Fibroblast of skin of back (primary cell): Measurements from ENCODE around the gene SUSD3. TPM values are rescaled to one million over a fixed set of nuclear protein-coding genes. Genes with fewer than 3 reads are reported as not detected.
"Not testable (repeated sequence)": the region's sequence is repeated elsewhere in the genome, so short reads cannot be mapped to it uniquely, and the experiment has no call there.

Experiments
- DNase-seq: peaks from one replicate; pipeline ENCODE4 v3.0.0-alpha.2; 2013
- polyA plus RNA-seq, 2 experiments: library from polyadenylated mRNA; unstranded; fragments of 120-200 nt; gene quantifications; one replicate each; pipeline ENCODE4 v1.2.1, GENCODE V29; 2013; ENCODE audit not compliant: insufficient read length in 2 of 2

The SUSD3 gene
- 0.22 TPM for polyA plus RNA-seq (2013, experiment 1 of 2; ENCODE audit: insufficient read length)
- not detected for polyA plus RNA-seq (2013, experiment 2 of 2; ENCODE audit: insufficient read length)

- no peak for DNase-seq
These were observed at the start of gene SUSD3 for GRCh38 chr9:93058355-93059010. SUSD3 (plus strand) TSS chr9:93058701; CDS start chr9:93058743, 42 bp downstream.

GRCh38 chr9:93009337-93010015, 49.0 kb upstream of the SUSD3 start:
- no peak for DNase-seq

- no peak for DNase-seq
These were observed 48.4 kb upstream of the SUSD3 start for GRCh38 chr9:93010056-93010455.

- DNase-seq = no peak
These were observed 47.8 kb upstream of the SUSD3 start for GRCh38 chr9:93010704-93011103.

GRCh38 chr9:93011114-93011513, 47.4 kb upstream of the SUSD3 start:
- DNase-seq = no peak

GRCh38 chr9:93012963-93013855, 45.3 kb upstream of the SUSD3 start:
- no peak for DNase-seq

GRCh38 chr9:93013856-93014582, 44.5 kb upstream of the SUSD3 start:
- no peak for DNase-seq

- not testable (repeated sequence) for DNase-seq
These were observed 43.3 kb upstream of the SUSD3 start for GRCh38 chr9:93015190-93015589.

- no peak for DNase-seq
These were observed 40.9 kb upstream of the SUSD3 start for GRCh38 chr9:93017621-93018020.

- no peak for DNase-seq
These were observed 38.4 kb upstream of the SUSD3 start for GRCh38 chr9:93020151-93020550.

- no peak for DNase-seq
These were observed 37.5 kb upstream of the SUSD3 start for GRCh38 chr9:93020771-93021670.

GRCh38 chr9:93022066-93022465, 36.4 kb upstream of the SUSD3 start:
- no peak for DNase-seq

- DNase-seq = no peak
These were observed 35.6 kb upstream of the SUSD3 start for GRCh38 chr9:93022721-93023520.

GRCh38 chr9:93023521-93023815, 35.0 kb upstream of the SUSD3 start:
- no peak for DNase-seq

- no peak for DNase-seq
These were observed 33.9 kb upstream of the SUSD3 start for GRCh38 chr9:93024646-93024910.

GRCh38 chr9:93024986-93025630, 33.4 kb upstream of the SUSD3 start:
- DNase-seq = no peak

- DNase-seq = no peak
These were observed 32.8 kb upstream of the SUSD3 start for GRCh38 chr9:93025736-93026135.

- DNase-seq = no peak
These were observed 31.9 kb upstream of the SUSD3 start for GRCh38 chr9:93026640-93027039.

- no peak for DNase-seq
These were observed 30.8 kb upstream of the SUSD3 start for GRCh38 chr9:93027750-93028149.

- no peak for DNase-seq
These were observed 30.0 kb upstream of the SUSD3 start for GRCh38 chr9:93028448-93029006.
